Esophagus squamous epithelium (tissue), 5 donors: ENCODE results near the gene TTC9C. TPM values are rescaled to one million over a fixed set of nuclear protein-coding genes. Genes with fewer than 3 reads are reported as not detected.

Experiments
- DNase-seq: peaks from one replicate; lab custom pipeline; 2025; lab: John Stamatoyannopoulos, UW
- H3K27ac ChIP-seq, 4 donors: fragments of 200-600 bp; sonication (generic); one replicate each; pipeline ENCODE4 v1.5.1; 2016 to 2019; ENCODE audit warnings: mild to moderate bottlenecking in 1 of 4
- H3K27me3 ChIP-seq, 4 donors: fragments of 200-600 bp; sonication (generic); 1 replicate in 3 of 4; 2 replicates in 1 of 4; pipeline versions ENCODE4 v1.5.1 to v1.6.0; 2017 to 2021; ENCODE audit warnings: antibody characterized with exemption in 1 of 4
- H3K36me3 ChIP-seq, 3 donors: fragments of 200-600 bp; sonication (generic); one replicate each; pipeline ENCODE4 v1.5.1; 2016 to 2019
- H3K4me1 ChIP-seq, 3 donors: fragments of 200-600 bp; sonication (generic); one replicate each; pipeline ENCODE4 v1.5.1; 2017 to 2019
- H3K4me3 ChIP-seq, 4 donors: fragments of 200-600 bp; sonication (generic); 1 replicate in 3 of 4; 2 replicates in 1 of 4; pipeline ENCODE4 v1.5.1; 2016 to 2019; ENCODE audit warnings: mild to moderate bottlenecking in 2 of 4, moderate library complexity in 1 of 4
- H3K9me3 ChIP-seq, 3 donors: fragments of 200-600 bp; sonication (generic); one replicate each; pipeline ENCODE4 v1.5.1; 2016 to 2019
- CTCF ChIP-seq, 6 experiments: fragments of 450-650 bp in 4 of 6; fragments of 200-600 bp in 2 of 6; sonication (generic) in 2 of 6; IDR thresholded peaks; one replicate each; pipeline ENCODE4 v1.5.1; 2016 to 2019; ENCODE audit warnings: antibody characterized with exemption in 6 of 6, mild to moderate bottlenecking in 4 of 6, moderate library complexity in 4 of 6
- POLR2A ChIP-seq, 4 donors: fragments of 450-650 bp; IDR thresholded peaks; one replicate each; pipeline ENCODE4 v1.6.1; 2017; ENCODE audit warnings: antibody characterized with exemption in 4 of 4, mild to moderate bottlenecking in 4 of 4, moderate library complexity in 3 of 4
- WGBS, 2 donors: methylation state at CpG; one replicate each; pipeline ENCODE4 v1.1.5; 2018; 5-methylcytosine and 5-hydroxymethylcytosine counted together
- intact Hi-C: fragments of 100-400 bp; cut with DNase I; formaldehyde crosslinking; loops from one replicate; pipeline ENCODE4 v1.15.0; 2022
- total RNA-seq, 4 donors: library from RNA; depleted of rRNA; stranded (reverse); fragments of >200 nt; gene quantifications; one replicate each; pipeline ENCODE4 v1.1.0, GENCODE V29; 2016
- donor health status: DM: yes; HTN: yes; CAD: no.

The TTC9C gene
- total RNA-seq, 4 donors from 2014 or later, result 9.6 to 21.3 (median 15.0) TPM

GRCh38 chr11:62787005-62787759 is 58.9 kb downstream of the TTC9C start, which contains the start of gene TMEM179B:
TSS of gene TMEM179B (plus strand) at chr11:62787402. CDS start at chr11:62787432, 30 bp downstream.
- no peaks in the 10 kb centered on the region for H3K27me3 ChIP-seq
- H3K4me1 ChIP-seq, result peaks cover 29 to 55% (median 35%) of the 10 kb centered on the region in 3 donors
- peak within 1 kb of the TSS; percentile 94 to 100 (median 96) for H3K27ac ChIP-seq
- no peaks in the 10 kb centered on the region for H3K9me3 ChIP-seq
- TF ChIP-seq POLR2A (IDR thresholded peaks at IDR 0.05) (peak; percentile 52 to 98 (median 94)), CTCF (IDR thresholded peaks at IDR 0.05) (peak in 5 of 6 experiments; percentile 22 to 63 (median 38))
- intact Hi-C loops, result loop anchor here (5.0 kb wide), 1 partner anchor 95 kb away; the partner anchor contains the start of gene SLC3A2
- H3K4me3 ChIP-seq, result peak within 1 kb of the TSS; percentile 65 to 100 (median 90)
- 0% methylated on average over 2 to 17 of the region's 88 CpGs for WGBS, 2 donors
- peaks cover 0 to 48% (median 0%) of the 10 kb centered on the region in 3 donors for H3K36me3 ChIP-seq
- DNase-seq, result peak; percentile 99

Other genes with a start within 250 kb of the TTC9C start
- gene AHNAK, start 181.7 kb upstream of the TTC9C start, total RNA-seq, result 1,000 to 10,000 TPM in 2 of 4 donors, 100 to 1,000 TPM in 2; 695 to 1,250 (median 954) TPM
- gene EEF1G, start 154.6 kb upstream of the TTC9C start, total RNA-seq, result 1,000 to 10,000 TPM; 1,144 to 2,095 (median 1,685) TPM
- gene TUT1, start 137.0 kb upstream of the TTC9C start, total RNA-seq, result 10 to 100 TPM in 1 of 4 donors, 1 to 10 TPM in 3; 5.0 to 12.7 (median 8.0) TPM
- gene MTA2, start 126.6 kb upstream of the TTC9C start, total RNA-seq, result 100 to 1,000 TPM; 103 to 132 (median 111) TPM
- 10 to 100 TPM; 34.7 to 58.6 (median 53.6) TPM for gene EML3, start 115.7 kb upstream of the TTC9C start, total RNA-seq
- gene ROM1, start 115.2 kb upstream of the TTC9C start, total RNA-seq, result 10 to 100 TPM in 1 of 4 donors, 1 to 10 TPM in 3; 5.5 to 10.8 (median 7.2) TPM
- gene B3GAT3, start 106.5 kb upstream of the TTC9C start, total RNA-seq, result 10 to 100 TPM in 3 of 4 donors, 1 to 10 TPM in 1; 8.6 to 17.2 (median 12.9) TPM
- 10 to 100 TPM; 90.8 to 97.2 (median 95.0) TPM for gene GANAB, start 81.9 kb upstream of the TTC9C start, total RNA-seq
- 10 to 100 TPM; 15.4 to 21.2 (median 19.0) TPM for gene INTS5, start 75.2 kb upstream of the TTC9C start, total RNA-seq
- 10 to 100 TPM; 36.0 to 53.4 (median 43.6) TPM for gene C11orf98, start 63.3 kb upstream of the TTC9C start, total RNA-seq
- 10 to 100 TPM in 2 of 4 donors, 1 to 10 TPM in 2; 1.1 to 10.5 (median 7.0) TPM for gene CSKMT, start 63.2 kb upstream of the TTC9C start, total RNA-seq
- gene UQCC3, start 56.8 kb upstream of the TTC9C start, total RNA-seq, result 10 to 100 TPM; 10.5 to 17.2 (median 12.2) TPM
- 1 to 10 TPM; 1.8 to 3.6 (median 2.5) TPM for gene LBHD1, start 56.2 kb upstream of the TTC9C start, total RNA-seq
- 100 to 1,000 TPM in 1 of 4 donors, 10 to 100 TPM in 3; 67.3 to 148 (median 86.1) TPM for gene UBXN1, start 49.4 kb upstream of the TTC9C start, total RNA-seq
- 10 to 100 TPM in 1 of 4 donors, 1 to 10 TPM in 2, under 1 TPM in 1; 0.27 to 12.0 (median 4.5) TPM for gene LRRN4CL, start 39.0 kb upstream of the TTC9C start, total RNA-seq
- 10 to 100 TPM; 25.7 to 69.4 (median 32.6) TPM for gene BSCL2, start 21.1 kb upstream of the TTC9C start, total RNA-seq
- gene GNG3, start 20.8 kb upstream of the TTC9C start, total RNA-seq, result not detected
- 10 to 100 TPM; 14.4 to 33.0 (median 26.4) TPM for gene HNRNPUL2, start 1.0 kb upstream of the TTC9C start, total RNA-seq
- gene ZBTB3, start 25.7 kb downstream of the TTC9C start, total RNA-seq, result 1 to 10 TPM; 4.7 to 7.7 (median 6.9) TPM
- gene POLR2G, start 33.1 kb downstream of the TTC9C start, total RNA-seq, result 10 to 100 TPM; 26.5 to 61.2 (median 47.7) TPM
- 10 to 100 TPM; 11.5 to 40.2 (median 19.0) TPM for gene TAF6L, start 42.9 kb downstream of the TTC9C start, total RNA-seq
- 10 to 100 TPM; 35.6 to 60.1 (median 43.3) TPM for gene TMEM179B, start 58.9 kb downstream of the TTC9C start, total RNA-seq
- gene TMEM223, start 63.5 kb downstream of the TTC9C start, total RNA-seq, result 10 to 100 TPM; 13.2 to 28.4 (median 22.0) TPM
- 10 to 100 TPM; 38.1 to 62.4 (median 44.4) TPM for gene NXF1, start 77.0 kb downstream of the TTC9C start, total RNA-seq
- gene STX5, start 103.6 kb downstream of the TTC9C start, total RNA-seq, result 10 to 100 TPM; 23.0 to 34.7 (median 24.2) TPM
- not detected for gene TEX54, start 104.4 kb downstream of the TTC9C start, total RNA-seq
- 10 to 100 TPM; 31.7 to 74.0 (median 44.3) TPM for gene WDR74, start 111.1 kb downstream of the TTC9C start, total RNA-seq
- gene SLC3A2, start 152.4 kb downstream of the TTC9C start, total RNA-seq, result 100 to 1,000 TPM; 132 to 373 (median 153) TPM
- under 1 TPM in 2 of 4 donors, not detected in 2; 0.30 to 0.73 TPM for gene CHRM1, start 192.9 kb downstream of the TTC9C start, total RNA-seq